ENCODE results near the gene ASTE1. TPM values are rescaled to one million over a fixed set of nuclear protein-coding genes. Genes with fewer than 3 reads are reported as not detected.

ASTE1 gene
- total RNA-seq, 6 experiments from 2014 or later: 3.4 to 5.2 (median 4.0) TPM

GRCh38 chr3:130992344-130992743 is 34.3 kb downstream of the ASTE1 start:
- Mint-ChIP-seq H3K36me3 (ENCODE audit: low read depth) (peaks cover 28% of the 10 kb centered on the region), H3K4me3 (no peak overlapping the region), H3K4me1 (ENCODE audit: low read depth) (no peaks in the 10 kb centered on the region), H3K27ac (peak overlapping the region; percentile 13; the same call in 1 of the 2 replicates), H3K9me3 (no peaks in the 10 kb centered on the region), H3K27me3 (ENCODE audit: insufficient read depth) (peaks cover 1% of the 10 kb centered on the region; the same call in 1 of the 2 replicates)
- DNase-seq: no peak
- no peak for TF ChIP-seq CTCF (IDR thresholded peaks at IDR 0.05)

GRCh38 chr3:130991126-130991525 is 35.5 kb downstream of the ASTE1 start:
- Mint-ChIP-seq H3K36me3 (ENCODE audit: low read depth) (peaks cover 27% of the 10 kb centered on the region), H3K4me3 (no peak overlapping the region), H3K4me1 (ENCODE audit: low read depth) (no peaks in the 10 kb centered on the region), H3K9me3 (no peaks in the 10 kb centered on the region), H3K27me3 (ENCODE audit: insufficient read depth) (peaks cover 1% of the 10 kb centered on the region; the same call in 1 of the 2 replicates), H3K27ac (peak overlapping the region; percentile 15; the same call in 1 of the 2 replicates)
- TF ChIP-seq CTCF (IDR thresholded peaks at IDR 0.05): no peak
- no peak for DNase-seq

- Mint-ChIP-seq H3K4me1 (ENCODE audit: low read depth) (no peaks in the 10 kb centered on the region), H3K4me3 (no peak overlapping the region), H3K27me3 (ENCODE audit: insufficient read depth) (peaks cover 1% of the 10 kb centered on the region), H3K36me3 (ENCODE audit: low read depth) (peaks cover 31% of the 10 kb centered on the region), H3K27ac (no peak overlapping the region), H3K9me3 (no peaks in the 10 kb centered on the region)
- DNase-seq: no peak
- TF ChIP-seq CTCF (IDR thresholded peaks at IDR 0.05): no peak
Observed at GRCh38 chr3:130990282-130990681, 36.3 kb downstream of the ASTE1 start.

- peaks cover 17% of the 10 kb centered on the region for H3K4me1 Mint-ChIP-seq (ENCODE audit: low read depth)
- TF ChIP-seq CTCF (IDR thresholded peaks at IDR 0.05): no peak
- DNase-seq: no peak
- no peak overlapping the region for H3K4me3 Mint-ChIP-seq
- no peaks in the 10 kb centered on the region; the same call in 1 of the 2 replicates for H3K27me3 Mint-ChIP-seq (ENCODE audit: insufficient read depth)
- no peaks in the 10 kb centered on the region for H3K9me3 Mint-ChIP-seq
- no peak overlapping the region for H3K27ac Mint-ChIP-seq
- peaks cover 20% of the 10 kb centered on the region; the same call in 1 of the 2 replicates for H3K36me3 Mint-ChIP-seq (ENCODE audit: low read depth)
Observed at GRCh38 chr3:130981469-130981868, 45.2 kb downstream of the ASTE1 start.

GRCh38 chr3:130979117-130979516 is 47.5 kb downstream of the ASTE1 start:
- Mint-ChIP-seq H3K4me3 (no peak overlapping the region), H3K4me1 (ENCODE audit: low read depth) (peaks cover 17% of the 10 kb centered on the region)
- no peak for DNase-seq

More at GRCh38 chr3:130979117-130979516, 47.5 kb downstream of the ASTE1 start:
- no peak overlapping the region for H3K27ac Mint-ChIP-seq
- no peaks in the 10 kb centered on the region for H3K9me3 Mint-ChIP-seq
- H3K27me3 Mint-ChIP-seq (ENCODE audit: insufficient read depth): no peaks in the 10 kb centered on the region; the same call in 1 of the 2 replicates
- TF ChIP-seq CTCF (IDR thresholded peaks at IDR 0.05): no peak
- H3K36me3 Mint-ChIP-seq (ENCODE audit: low read depth): peaks cover 35% of the 10 kb centered on the region
